ENCODE measurements around the gene ILK. TPM values are rescaled to one million over a fixed set of nuclear protein-coding genes. Genes with fewer than 3 reads are reported as not detected.
A peak's percentile ranks its signal among the peaks of the same experiment; 100 is the strongest.

The ILK gene
- total and polyA plus RNA-seq, 7 donors, result 68.3 to 173 (median 90.3) TPM

- DNase-seq (peak; percentile 46 to 70), ATAC-seq (peak; percentile 62 to 73 (median 66))
- Histone ChIP-seq H3K36me3 (ENCODE audit: insufficient read depth in 1 of 2, low read depth in 1 of 2) (peaks cover 0 to 21% of the 10 kb centered on the region in 2 donors), H3K27me3 (ENCODE audit: insufficient read depth in 3 of 3, low read length in 2 of 3) (no peaks in the 10 kb centered on the region), H3K4me1 (peaks cover 21% of the 10 kb centered on the region), H3K27ac (peak overlapping the region; percentile 79), H3K9me3 (no peaks in the 10 kb centered on the region), H3K4me3 (no peak overlapping the region)
- 51 to 65% (median 53%) methylated on average over 13 of the region's 13 CpGs for WGBS, 3 donors
- TF ChIP-seq CTCF (IDR thresholded peaks at IDR 0.05), result no peak
- intact Hi-C loops (cut with DNase I), result no loop called here
Observed at GRCh38 chr11:6566704-6567370, 36.7 kb upstream of the ILK start.

GRCh38 chr11:6567371-6567745 is 36.2 kb upstream of the ILK start:
- peak in 2 of 4 donors; percentile 13 to 33 for ATAC-seq
- H3K27ac ChIP-seq, result peak overlapping the region; percentile 79
- WGBS, 3 donors, result 39 to 46% (median 39%) methylated on average over 7 of the region's 7 CpGs
- H3K36me3 ChIP-seq (ENCODE audit: insufficient read depth in 1 of 2, low read depth in 1 of 2), result peaks cover 0 to 21% of the 10 kb centered on the region in 2 donors
- H3K4me3 ChIP-seq, result no peak overlapping the region
- H3K9me3 ChIP-seq, result no peaks in the 10 kb centered on the region
- no peak for DNase-seq
- no peaks in the 10 kb centered on the region for H3K27me3 ChIP-seq (ENCODE audit: insufficient read depth in 3 of 3, low read length in 2 of 3)
- peaks cover 21% of the 10 kb centered on the region for H3K4me1 ChIP-seq
- intact Hi-C loops (cut with DNase I), result no loop called here
- TF ChIP-seq CTCF (IDR thresholded peaks at IDR 0.05), result no peak

GRCh38 chr11:6568191-6568918 is 35.2 kb upstream of the ILK start:
- intact Hi-C loops (cut with DNase I), result no loop called here
- Histone ChIP-seq H3K36me3 (ENCODE audit: insufficient read depth in 1 of 2, low read depth in 1 of 2) (peaks cover 0 to 15% of the 10 kb centered on the region in 2 donors), H3K9me3 (no peaks in the 10 kb centered on the region), H3K4me1 (peaks cover 21% of the 10 kb centered on the region), H3K27me3 (ENCODE audit: insufficient read depth in 3 of 3, low read length in 2 of 3) (no peaks in the 10 kb centered on the region), H3K27ac (peak overlapping the region; percentile 79), H3K4me3 (no peak overlapping the region)
- DNase-seq (peak in 1 of 2 donors; percentile 66), ATAC-seq (peak in 3 of 4 donors; percentile 17 to 38 (median 28))
- no peak for TF ChIP-seq CTCF (IDR thresholded peaks at IDR 0.05)
- WGBS, 3 donors, result 48 to 53% (median 52%) methylated on average over 4 of the region's 4 CpGs

GRCh38 chr11:6569706-6570105 is 33.9 kb upstream of the ILK start:
- H3K36me3 ChIP-seq (ENCODE audit: insufficient read depth in 1 of 2, low read depth in 1 of 2), result peaks cover 0 to 3% of the 10 kb centered on the region in 2 donors
- H3K9me3 ChIP-seq, result no peaks in the 10 kb centered on the region
- DNase-seq (no peak), ATAC-seq (no peak)
- peaks cover 21% of the 10 kb centered on the region for H3K4me1 ChIP-seq
- TF ChIP-seq CTCF (IDR thresholded peaks at IDR 0.05), result no peak
- intact Hi-C loops (cut with DNase I), result no loop called here
- no peak overlapping the region for H3K4me3 ChIP-seq
- WGBS, 3 donors, result 86 to 95% (median 87%) methylated on average over 5 of the region's 5 CpGs
- no peak overlapping the region for H3K27ac ChIP-seq
- H3K27me3 ChIP-seq (ENCODE audit: insufficient read depth in 3 of 3, low read length in 2 of 3), result no peaks in the 10 kb centered on the region
